Ramos (cell line): Measurements from ENCODE around the gene CEP57.

Experiments
- in situ Hi-C: fragments of 300-500 bp; cut with MboI; formaldehyde crosslinking; loops from one replicate; pipeline ENCODE4 v1.14.3; 2022; ENCODE audit warnings: low sequenced_read_pairs; ENCODE audit not compliant: unreplicated experiment

CEP57 gene

DNA sequence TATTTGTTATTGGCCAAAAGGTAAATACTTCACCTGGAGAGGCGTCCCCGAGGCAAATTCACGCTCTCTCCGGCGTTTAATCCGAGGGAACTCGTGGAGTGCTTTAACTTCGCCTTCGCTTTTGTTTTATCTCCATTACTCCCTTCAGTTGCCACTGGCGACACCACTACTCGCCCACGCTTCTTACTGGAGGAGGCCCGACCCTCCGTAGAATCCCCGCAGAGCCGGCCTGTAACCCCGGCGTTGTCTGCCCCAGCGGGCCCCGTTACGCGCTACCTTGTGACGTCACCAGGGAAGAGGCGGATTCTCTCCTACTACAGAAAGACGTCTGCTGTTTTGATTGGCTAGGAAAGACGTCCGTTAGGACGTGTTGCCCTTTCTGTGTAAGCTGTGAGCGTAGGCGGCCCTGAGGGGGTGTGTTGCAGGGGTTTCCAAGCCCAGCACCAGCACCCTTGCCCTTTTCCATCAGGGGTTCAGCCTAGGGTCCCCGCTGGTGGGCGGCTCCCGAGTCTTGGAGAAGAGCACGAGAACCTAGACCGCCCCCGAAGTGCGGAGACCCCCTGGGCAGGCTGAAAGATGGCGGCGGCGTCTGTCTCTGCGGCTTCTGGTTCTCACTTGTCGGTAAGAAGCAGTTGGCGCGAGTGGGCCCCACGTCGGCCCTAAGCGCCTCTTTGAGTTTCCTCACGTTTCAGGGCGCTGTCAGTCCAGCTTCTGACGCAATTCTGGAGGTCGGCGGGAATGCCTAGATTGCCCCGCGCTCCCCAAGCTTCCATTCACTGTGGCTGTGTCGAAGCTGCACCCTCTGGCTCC is at the start of gene CEP57:
Gene CEP57, plus strand, starts transcription at position 376 of the 810 bp plus-strand sequence. Its CDS starts 201 bp downstream, at position 577.
- in situ Hi-C loops, result no loop called here

- in situ Hi-C loops, result no loop called here
Measured at GRCh38 chr11:95750101-95750500, 40.2 kb upstream of the CEP57 start.

GRCh38 chr11:95751515-95751914 is 38.8 kb upstream of the CEP57 start:
- in situ Hi-C loops, result no loop called here

GRCh38 chr11:95760941-95761340 is 29.4 kb upstream of the CEP57 start:
- in situ Hi-C loops, result loop anchor here (5.0 kb wide), 1 partner anchor 609 kb away; no protein-coding TSS in a partner anchor

- in situ Hi-C loops, result loop anchor here (5.0 kb wide), 1 partner anchor 610 kb away; no protein-coding TSS in a partner anchor
Measured at GRCh38 chr11:95762534-95762933, 27.8 kb upstream of the CEP57 start.

GRCh38 chr11:95764267-95764898 is 25.9 kb upstream of the CEP57 start:
- in situ Hi-C loops, result loop anchor here (5.0 kb wide), 1 partner anchor 612 kb away; no protein-coding TSS in a partner anchor

DNA sequence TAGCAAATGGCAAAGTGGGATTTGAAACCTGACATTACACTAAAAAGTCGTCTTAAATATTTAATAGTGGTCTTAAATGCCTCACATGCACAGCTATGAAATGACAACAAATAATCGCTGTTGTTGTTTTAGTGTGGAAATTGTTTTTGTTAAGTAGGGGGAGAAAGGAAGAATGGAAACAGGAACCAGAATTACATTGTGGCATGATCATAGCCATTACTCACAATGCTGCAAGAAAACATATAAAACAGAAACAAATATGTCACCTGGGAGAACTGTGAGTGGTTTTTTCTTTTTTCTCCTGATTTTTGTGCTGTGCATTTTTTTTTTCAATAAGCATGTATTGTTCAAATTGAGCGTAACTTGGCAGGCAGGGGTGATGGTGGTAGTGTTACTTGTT is 23.6 kb upstream of the CEP57 start:
- in situ Hi-C loops, result no loop called here

- in situ Hi-C loops, result no loop called here
Measured at GRCh38 chr11:95767498-95767897, 22.8 kb upstream of the CEP57 start.

GRCh38 chr11:95768521-95768920 is 21.8 kb upstream of the CEP57 start:
- in situ Hi-C loops, result no loop called here

DNA sequence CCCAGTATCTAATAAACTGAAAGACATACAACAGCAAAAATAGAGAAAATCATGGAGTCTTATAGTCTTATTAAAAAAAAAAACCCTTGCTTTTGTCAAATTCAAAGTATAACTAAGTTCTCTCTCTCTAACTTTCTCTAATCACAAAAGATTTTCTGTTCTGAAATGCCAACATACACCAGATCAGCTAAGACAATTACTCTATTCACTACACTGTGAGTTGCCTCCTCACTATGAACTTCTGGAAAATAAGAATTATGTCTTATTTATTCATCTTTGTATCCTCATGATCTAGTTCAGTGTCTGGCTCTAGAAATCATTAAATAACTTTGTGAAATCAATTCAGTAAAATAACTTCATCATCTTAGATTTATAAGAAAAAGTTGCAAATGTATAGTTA is 13.4 kb upstream of the CEP57 start:
- in situ Hi-C loops, result no loop called here

GRCh38 chr11:95778699-95779098 is 11.6 kb upstream of the CEP57 start:
- in situ Hi-C loops, result no loop called here

- in situ Hi-C loops, result no loop called here
Measured at GRCh38 chr11:95780544-95780943, 9.8 kb upstream of the CEP57 start.

- in situ Hi-C loops, result no loop called here
Measured at GRCh38 chr11:95788921-95789505, 1.3 kb upstream of the CEP57 start.

DNA sequence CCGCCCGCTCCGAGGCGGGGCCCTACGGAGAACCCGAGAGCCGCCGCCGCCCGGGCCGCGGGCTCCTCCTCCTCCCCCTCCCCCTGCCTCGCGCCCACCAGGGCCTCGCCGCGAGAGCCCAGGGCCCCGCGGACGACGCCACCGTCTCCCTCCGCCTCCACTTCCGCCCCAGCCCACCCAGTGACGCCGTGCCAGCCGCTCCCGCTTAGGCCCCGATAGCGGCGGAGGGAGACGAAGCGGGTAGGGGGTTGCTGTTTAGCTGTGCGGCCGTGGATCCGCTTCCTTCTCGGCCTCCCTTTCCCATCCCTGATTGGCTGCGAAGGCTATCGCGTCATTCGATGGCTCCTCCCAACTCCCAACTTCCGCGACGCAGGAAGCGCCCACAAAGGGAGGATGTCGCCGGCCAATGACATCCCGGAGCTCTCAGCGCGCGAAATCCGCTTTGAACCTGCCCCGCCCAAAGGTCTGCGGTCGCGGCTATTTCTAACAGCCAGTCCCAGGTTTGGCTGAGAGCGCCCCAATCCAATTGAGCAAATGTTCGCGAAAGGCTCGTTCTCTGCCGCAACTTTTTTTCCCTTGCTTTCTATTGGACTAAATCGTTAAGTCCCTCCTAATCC is 684 bp upstream of the CEP57 start, which contains the start of gene FAM76B:
Gene FAM76B, minus strand, starts transcription at position 277 of the 617 bp plus-strand sequence. CDS start 304 bp downstream, outside the sequence.
- in situ Hi-C loops, result no loop called here

- in situ Hi-C loops, result no loop called here
Measured at GRCh38 chr11:95790933-95791708, 823 bp downstream of the CEP57 start.

- in situ Hi-C loops, result no loop called here
Measured at GRCh38 chr11:95791709-95792033, 1.4 kb downstream of the CEP57 start.

- in situ Hi-C loops, result no loop called here
Measured at GRCh38 chr11:95792200-95792599, 1.9 kb downstream of the CEP57 start.

- in situ Hi-C loops, result no loop called here
Measured at GRCh38 chr11:95792700-95793099, 2.4 kb downstream of the CEP57 start.

DNA sequence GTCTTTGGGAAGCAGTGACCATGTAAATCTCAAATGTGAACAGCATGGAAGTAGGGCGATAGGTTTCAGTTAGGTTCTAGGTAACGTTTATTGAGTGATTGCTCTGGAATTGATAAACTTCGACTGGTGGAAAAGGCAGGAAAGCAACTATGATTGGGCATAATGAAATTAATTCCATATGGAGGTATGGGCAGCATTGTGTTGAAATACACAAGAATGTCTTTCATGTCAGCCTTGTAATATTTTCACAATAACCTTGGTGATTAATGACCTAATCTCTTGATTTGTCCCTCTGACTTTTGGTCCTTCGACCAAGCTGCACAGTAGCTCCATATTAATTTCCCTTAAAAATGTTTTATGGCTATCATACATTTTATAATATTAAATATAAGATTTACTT is 2.8 kb downstream of the CEP57 start:
- in situ Hi-C loops, result no loop called here

GRCh38 chr11:95794086-95794485 is 3.8 kb downstream of the CEP57 start:
- in situ Hi-C loops, result no loop called here
